Mammary epithelial cell (primary cell): Measurements from ENCODE around the gene HBE1.

Experiments used
- CTCF ChIP-seq, 2 donors: IDR thresholded peaks in 1 of 2; conservative IDR thresholded peaks in 1 of 2; 2 replicates each; pipeline ENCODE4 v1.5.1; 2011 to 2012; ENCODE audit warnings: inconsistent platforms in 2 of 2, low read length in 2 of 2, mild to moderate bottlenecking in 2 of 2, control low read depth in 1 of 2, low read depth in 1 of 2; ENCODE audit not compliant: insufficient read depth in 1 of 2; ENCODE audit errors: extremely low read depth in 1 of 2
- EZH2 ChIP-seq: IDR thresholded peaks from 2 replicates; pipeline ENCODE4 v1.6.1; 2012; ENCODE audit warnings: low read length, inconsistent platforms, borderline replicate concordance

- TF ChIP-seq CTCF (conservative IDR thresholded peaks at IDR 0.05 in 1 of 2, IDR thresholded peaks at IDR 0.05 in 1 of 2; ENCODE audit: extremely low read depth in 1 of 2, insufficient read depth in 1 of 2, low read depth in 1 of 2, low read length in 2 of 2) (no peak), EZH2 (no peak)
Measured at GRCh38 chr11:5235364-5236095, 34.2 kb downstream of the HBE1 start.
